Anterior cingulate cortex (tissue), 58 donors: ENCODE measurements around the gene TEN1.

Source experiments
- DNase-seq, 58 donors: peaks; one replicate each; lab custom pipeline; 2025; lab: John Stamatoyannopoulos, UW

TEN1 gene

GRCh38 chr17:75975757-75976174 lies 3.3 kb upstream of the TEN1 start:
- DNase-seq, result no peak

- DNase-seq, result no peak
These were observed 2.7 kb upstream of the TEN1 start for GRCh38 chr17:75976175-75976848.

- peak in 2 of 58 donors; percentile 60 to 85 for DNase-seq
These were observed 706 bp downstream of the TEN1 start for GRCh38 chr17:75979705-75980187.

- DNase-seq, result no peak
These were observed 1.4 kb downstream of the TEN1 start for GRCh38 chr17:75980188-75981018.

GRCh38 chr17:75981019-75981615 lies 2.1 kb downstream of the TEN1 start:
- DNase-seq, result no peak

GRCh38 chr17:75983501-75984181 lies 4.6 kb downstream of the TEN1 start:
- DNase-seq, result no peak

- no peak for DNase-seq
These were observed 6.9 kb downstream of the TEN1 start for GRCh38 chr17:75985986-75986385.

GRCh38 chr17:75987041-75987440 lies 8.0 kb downstream of the TEN1 start:
- no peak for DNase-seq

- DNase-seq, result no peak
These were observed 12.4 kb downstream of the TEN1 start for GRCh38 chr17:75991396-75991795.

- DNase-seq, result no peak
These were observed 15.8 kb downstream of the TEN1 start for GRCh38 chr17:75994802-75995370.

- no peak for DNase-seq
These were observed 16.4 kb downstream of the TEN1 start for GRCh38 chr17:75995385-75995925.

- DNase-seq, result peak in 2 of 58 donors; percentile 14 to 17
These were observed 17.9 kb downstream of the TEN1 start for GRCh38 chr17:75996665-75997590.

GRCh38 chr17:75998327-75998795 lies 19.3 kb downstream of the TEN1 start:
- no peak for DNase-seq

- peak in 3 of 58 donors; percentile 3 to 17 (median 14) for DNase-seq
These were observed 21.1 kb downstream of the TEN1 start for GRCh38 chr17:76000016-76000754.

- DNase-seq, result no peak
These were observed 21.9 kb downstream of the TEN1 start, which contains the start of gene CDK3 for GRCh38 chr17:76000755-76001521. TSS of gene CDK3 (plus strand) at chr17:76000855. CDS start at chr17:76001426, 571 bp downstream.

- DNase-seq, result no peak
These were observed 23.1 kb downstream of the TEN1 start for GRCh38 chr17:76002100-76002499.

- DNase-seq, result peak in 1 of 58 donors; percentile 7
These were observed 24.9 kb downstream of the TEN1 start for GRCh38 chr17:76003915-76004314.
